OCI-LY3 (cell line): ENCODE data around the gene LTO1.
"Not testable (repeated sequence)": the region's sequence is repeated elsewhere in the genome, so short reads cannot be mapped to it uniquely, and the experiment has no call there.

Source experiments
- H2AFZ ChIP-seq: fragments of 200-600, 300-600 bp; shearing (Covaris generic); 2 replicates; pipeline ENCODE4 v1.6.0; 2014; ENCODE audit warnings: antibody characterized with exemption, low read depth, low read length
- H3K27ac ChIP-seq: fragments of 200-600, 300-600 bp; sonication (generic); 2 replicates; pipeline ENCODE4 v1.5.1; 2014; ENCODE audit warnings: mild to moderate bottlenecking, low read length, moderate library complexity, mixed read lengths
- H3K27me3 ChIP-seq: fragments of 200-600, 300-600 bp; sonication (generic); 2 replicates; pipeline ENCODE4 v1.6.1; 2014; ENCODE audit warnings: low read depth, low read length, mixed read lengths
- H3K36me3 ChIP-seq: fragments of 200-600, 300-600 bp; sonication (generic); replicated peaks from 2 replicates; pipeline ENCODE3; 2014; ENCODE audit warnings: low read depth, low read length, mixed read lengths
- H3K4me1 ChIP-seq: fragments of 300-600, 200-600 bp; sonication (generic); 2 replicates; pipeline ENCODE4 v1.6.1; 2014; ENCODE audit warnings: low read length, mixed read lengths
- H3K4me2 ChIP-seq: fragments of 200-600, 300-600 bp; sonication (generic); 2 replicates; pipeline ENCODE4 v1.6.1; 2014; ENCODE audit warnings: low read length, mixed read lengths
- H3K4me3 ChIP-seq: fragments of 300-600, 200-600 bp; sonication (generic); 2 replicates; pipeline ENCODE4 v1.5.1; 2014; ENCODE audit warnings: antibody characterized with exemption, mild to moderate bottlenecking, low read length, moderate library complexity
- H3K79me2 ChIP-seq: fragments of 300-600, 200-600 bp; shearing (Covaris generic); 2 replicates; pipeline ENCODE4 v1.6.1; 2014; ENCODE audit warnings: mild to moderate bottlenecking, low read length, mixed read lengths
- H3K9ac ChIP-seq: fragments of 300-600, 200-600 bp; shearing (Covaris generic); 2 replicates; pipeline ENCODE4 v1.6.0; 2014; ENCODE audit warnings: mild to moderate bottlenecking, low read length, moderate library complexity
- H3K9me3 ChIP-seq: fragments of 200-600, 300-600 bp; shearing (Covaris generic); 2 replicates; pipeline ENCODE4 v1.6.1; 2014; ENCODE audit warnings: low read length, mixed read lengths; ENCODE audit not compliant: insufficient read depth
- H4K20me1 ChIP-seq: fragments of 200-600, 300-600 bp; sonication (generic); 2 replicates; pipeline ENCODE4 v1.6.1; 2016; ENCODE audit warnings: low read length, mixed read lengths; ENCODE audit not compliant: insufficient read depth
- CTCF ChIP-seq: fragments of 200-600, 300-600 bp; sonication (generic); IDR thresholded peaks from 2 replicates; pipeline ENCODE4 v1.5.1; 2014; ENCODE audit warnings: antibody characterized with exemption, low read length, low read depth
- EZH2phosphoT487 ChIP-seq: fragments of 200-600 bp; shearing (Covaris generic); IDR thresholded peaks from 2 replicates; pipeline ENCODE4 v1.6.1; 2018; ENCODE audit warnings: antibody characterized with exemption, mixed run types, low read depth

The LTO1 gene

DNA sequence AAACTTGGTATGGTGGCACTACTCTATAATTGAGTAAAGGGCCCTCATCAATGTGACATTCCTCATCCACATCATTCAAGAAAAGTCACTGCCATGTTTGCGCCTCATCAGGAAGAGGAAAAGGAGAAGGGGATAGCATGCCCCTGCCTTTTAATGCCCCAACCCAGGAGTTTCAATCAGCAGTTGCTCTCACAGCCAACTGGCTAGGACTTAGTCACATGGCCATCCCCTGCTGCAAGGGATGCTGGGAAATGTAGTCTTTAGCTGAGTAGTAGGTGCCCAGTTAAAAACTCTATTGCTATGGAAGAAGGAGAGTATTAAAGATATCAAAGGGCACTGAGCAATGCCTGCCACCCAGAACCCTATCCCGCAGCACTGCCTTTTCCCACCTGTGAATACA lies 45.1 kb downstream of the LTO1 start:
- Histone ChIP-seq H3K9ac (no peak overlapping the region), H3K79me2 (no peaks in the 10 kb centered on the region), H3K36me3 (no peaks in the 10 kb centered on the region), H3K4me1 (no peaks in the 10 kb centered on the region), H2AFZ (no peak overlapping the region), H3K27me3 (peaks cover 5% of the 10 kb centered on the region; the same call in 1 of the 2 replicates), H3K4me3 (no peak overlapping the region), H3K27ac (no peak overlapping the region), H3K9me3 (no peaks in the 10 kb centered on the region), H3K4me2 (no peak overlapping the region), H4K20me1 (no peaks in the 10 kb centered on the region)
- TF ChIP-seq CTCF (no peak), EZH2phosphoT487 (no peak)

DNA sequence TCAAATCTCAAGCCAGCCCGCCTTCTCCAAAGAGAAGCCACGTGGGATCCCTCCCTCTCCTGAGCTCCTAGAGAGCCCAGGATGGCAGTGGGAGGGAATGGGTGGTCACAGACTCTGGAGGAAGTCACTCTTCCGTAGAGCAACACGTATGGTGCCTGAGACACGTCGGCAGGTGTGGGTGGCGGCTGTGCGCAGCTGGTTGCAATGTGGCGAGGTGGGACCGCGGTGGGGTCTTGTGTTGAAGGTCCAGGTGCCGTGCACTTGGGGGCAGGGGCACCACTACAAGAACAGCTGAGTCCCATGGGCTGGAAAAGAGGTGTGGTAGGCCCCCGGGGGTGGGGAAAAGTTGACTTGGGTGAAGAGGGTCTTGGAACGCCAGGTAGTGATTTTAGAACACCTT lies 47.6 kb downstream of the LTO1 start:
- no peaks in the 10 kb centered on the region for H3K9me3 ChIP-seq
- no peaks in the 10 kb centered on the region for H4K20me1 ChIP-seq
- no peaks in the 10 kb centered on the region for H3K36me3 ChIP-seq
- H3K4me3 ChIP-seq: no peak overlapping the region
- H3K79me2 ChIP-seq: no peaks in the 10 kb centered on the region
- no peak overlapping the region for H3K9ac ChIP-seq
- H2AFZ ChIP-seq: no peak overlapping the region
- H3K27me3 ChIP-seq: peaks cover 13% of the 10 kb centered on the region
- H3K27ac ChIP-seq: no peak overlapping the region
- no peak for TF ChIP-seq EZH2phosphoT487
- no peak for TF ChIP-seq CTCF
- 0 out of 2 replicates have a peak, but pooled peaks cover 3% of the 10 kb centered on the region for H3K4me1 ChIP-seq
- H3K4me2 ChIP-seq: no peak overlapping the region

GRCh38 chr11:69625476-69625875 lies 49.7 kb downstream of the LTO1 start:
- Histone ChIP-seq H2AFZ (no peak overlapping the region), H4K20me1 (no peaks in the 10 kb centered on the region), H3K9me3 (no peaks in the 10 kb centered on the region), H3K36me3 (no peaks in the 10 kb centered on the region), H3K27me3 (peaks cover 14% of the 10 kb centered on the region), H3K27ac (no peak overlapping the region), H3K4me1 (0 out of 2 replicates have a peak, but pooled peaks cover 3% of the 10 kb centered on the region), H3K9ac (no peak overlapping the region), H3K79me2 (no peaks in the 10 kb centered on the region), H3K4me2 (no peak overlapping the region), H3K4me3 (no peak overlapping the region)
- no peak for TF ChIP-seq EZH2phosphoT487
- TF ChIP-seq CTCF: no peak

DNA sequence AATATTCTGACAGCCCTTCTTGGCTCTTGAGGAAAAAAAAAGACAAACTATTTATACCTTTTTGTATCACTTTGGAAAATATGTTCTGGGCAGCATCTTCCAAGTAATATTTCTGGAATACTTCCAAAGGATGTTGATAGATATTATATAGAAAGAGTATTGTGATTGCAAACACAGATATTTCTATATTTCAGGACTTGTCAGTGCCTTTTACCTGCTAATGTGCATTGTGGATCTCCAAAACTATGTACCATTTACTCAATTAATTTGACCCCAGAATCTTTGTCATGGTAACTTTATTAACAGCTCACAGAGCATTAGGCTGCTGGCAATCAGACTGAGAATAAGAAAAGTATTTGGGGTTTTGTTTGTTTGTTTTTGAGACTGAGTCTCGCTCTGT lies 50.9 kb downstream of the LTO1 start:
- Histone ChIP-seq H3K79me2 (no peaks in the 10 kb centered on the region), H3K9me3 (no peaks in the 10 kb centered on the region), H3K4me2 (no peak overlapping the region), H3K9ac (no peak overlapping the region), H3K27ac (no peak overlapping the region), H4K20me1 (no peaks in the 10 kb centered on the region), H3K4me1 (0 out of 2 replicates have a peak, but pooled peaks cover 3% of the 10 kb centered on the region), H3K4me3 (no peak overlapping the region), H2AFZ (no peak overlapping the region), H3K36me3 (no peaks in the 10 kb centered on the region), H3K27me3 (peaks cover 14% of the 10 kb centered on the region)
- TF ChIP-seq EZH2phosphoT487: no peak
- no peak for TF ChIP-seq CTCF

DNA sequence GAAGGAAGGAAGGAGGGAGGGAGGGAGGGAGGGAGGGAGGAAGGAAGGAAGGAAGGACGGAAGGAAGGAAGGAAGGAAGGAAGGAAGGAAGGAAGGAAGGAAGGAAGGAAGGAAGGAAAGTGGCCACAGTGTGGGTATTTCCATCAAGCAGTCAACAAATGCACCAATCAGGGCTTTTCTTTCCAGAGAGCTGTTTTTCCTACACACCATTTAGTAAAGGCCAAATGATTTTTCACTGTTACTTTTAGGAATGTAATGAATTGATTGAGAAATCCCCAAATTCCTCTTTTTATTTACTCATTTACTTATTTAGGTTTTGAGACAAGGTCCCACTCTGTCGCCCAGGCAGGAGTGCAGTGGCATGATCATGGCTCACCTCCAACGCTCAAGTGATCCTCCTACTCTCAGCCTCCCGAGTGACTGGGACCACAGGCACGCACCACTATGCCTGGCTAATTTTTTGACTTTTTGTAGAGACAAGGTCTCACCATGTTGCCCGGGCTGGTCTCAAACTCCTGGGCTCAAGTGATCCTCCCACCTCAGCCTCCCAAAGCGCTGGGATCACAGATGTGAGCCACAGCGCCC lies 53.0 kb downstream of the LTO1 start:
- not testable (repeated sequence) for H4K20me1 ChIP-seq, H3K9me3 ChIP-seq, H3K27ac ChIP-seq, H3K4me2 ChIP-seq, H2AFZ ChIP-seq, H3K9ac ChIP-seq, H3K36me3 ChIP-seq, H3K79me2 ChIP-seq, H3K4me1 ChIP-seq, H3K4me3 ChIP-seq
- peaks cover 20% of the 10 kb centered on the region for H3K27me3 ChIP-seq
